ENCODE measurements around the gene ANKRD44.

The ANKRD44 gene

GRCh38 chr2:197265924-197266323, 44.7 kb downstream of the ANKRD44 start:
- H3K27ac ChIP-seq (ENCODE audit: insufficient read depth, low read length, poor library complexity, severe bottlenecking), result peak overlapping the region; percentile 54
- H3K27me3 ChIP-seq (replicated peaks; ENCODE audit: control insufficient read depth, insufficient read depth, low read length, poor library complexity, severe bottlenecking), result no peaks in the 10 kb centered on the region
- H3K36me3 ChIP-seq (ENCODE audit: control insufficient read depth, insufficient read depth, low read length), result no peaks in the 10 kb centered on the region
- H3K4me3 ChIP-seq (ENCODE audit: insufficient read depth, low read depth, low read length, poor library complexity, severe bottlenecking), result no peak overlapping the region
- H3K9me3 ChIP-seq (ENCODE audit: control insufficient read depth, low read length), result no peaks in the 10 kb centered on the region
- no peak for DNase-seq
- H3K4me1 ChIP-seq (ENCODE audit: control insufficient read depth, insufficient read depth, low read length, poor library complexity, severe bottlenecking), result peaks cover 67% of the 10 kb centered on the region

- no peak overlapping the region for H3K4me3 ChIP-seq (ENCODE audit: insufficient read depth, low read depth, low read length, poor library complexity, severe bottlenecking)
- peak overlapping the region; percentile 28 for H3K27ac ChIP-seq (ENCODE audit: insufficient read depth, low read length, poor library complexity, severe bottlenecking)
- H3K36me3 ChIP-seq (ENCODE audit: control insufficient read depth, insufficient read depth, low read length), result no peaks in the 10 kb centered on the region
- no peaks in the 10 kb centered on the region for H3K9me3 ChIP-seq (ENCODE audit: control insufficient read depth, low read length)
- peaks cover 60% of the 10 kb centered on the region for H3K4me1 ChIP-seq (ENCODE audit: control insufficient read depth, insufficient read depth, low read length, poor library complexity, severe bottlenecking)
- DNase-seq, result no peak
- H3K27me3 ChIP-seq (replicated peaks; ENCODE audit: control insufficient read depth, insufficient read depth, low read length, poor library complexity, severe bottlenecking), result no peaks in the 10 kb centered on the region
Observed at GRCh38 chr2:197265036-197265435, 45.5 kb downstream of the ANKRD44 start.

DNA sequence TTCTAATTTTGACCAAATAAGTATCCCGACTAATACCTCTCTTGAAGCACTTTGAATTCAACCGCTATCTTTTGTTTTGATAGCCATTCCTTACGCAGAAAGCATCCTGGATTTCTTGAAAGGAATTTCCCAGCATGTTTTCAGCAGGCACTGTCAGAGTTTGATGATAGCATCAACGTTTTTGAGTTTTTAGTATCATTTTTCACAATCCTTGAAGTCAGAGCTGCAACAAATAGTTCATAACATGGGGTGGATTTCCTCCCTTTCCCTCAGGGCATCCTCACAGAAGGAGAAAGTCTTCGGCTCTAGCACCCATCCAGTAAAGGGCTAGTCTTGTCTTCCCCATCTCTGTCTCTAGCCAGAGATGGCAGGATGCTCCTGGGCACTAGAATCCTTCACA, 46.2 kb downstream of the ANKRD44 start:
- Histone ChIP-seq H3K4me1 (ENCODE audit: control insufficient read depth, insufficient read depth, low read length, poor library complexity, severe bottlenecking) (peaks cover 54% of the 10 kb centered on the region), H3K27ac (ENCODE audit: insufficient read depth, low read length, poor library complexity, severe bottlenecking) (peak overlapping the region; percentile 28)

DNA sequence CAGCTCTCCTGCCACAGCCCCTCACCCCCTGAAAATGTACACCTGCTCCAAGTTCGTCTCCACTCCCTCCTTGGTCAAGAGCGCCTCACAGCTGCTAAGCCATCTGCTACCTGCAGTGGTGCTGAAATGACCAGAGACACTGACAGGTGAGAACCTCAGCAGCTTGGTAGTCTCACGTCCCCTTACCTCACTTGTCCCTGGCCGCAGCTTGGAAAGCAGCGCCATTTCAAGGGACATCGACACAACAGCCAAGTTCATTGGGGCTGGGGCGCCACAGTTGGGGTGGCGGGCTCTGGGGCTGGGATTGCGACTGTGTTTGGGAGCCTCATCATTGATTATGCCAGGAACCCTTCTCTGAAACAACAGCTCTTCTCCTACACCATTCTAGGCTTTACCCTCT, 47.5 kb downstream of the ANKRD44 start:
- Histone ChIP-seq H3K4me1 (ENCODE audit: control insufficient read depth, insufficient read depth, low read length, poor library complexity, severe bottlenecking) (peaks cover 49% of the 10 kb centered on the region), H3K27me3 (replicated peaks; ENCODE audit: control insufficient read depth, insufficient read depth, low read length, poor library complexity, severe bottlenecking) (no peaks in the 10 kb centered on the region), H3K4me3 (ENCODE audit: insufficient read depth, low read depth, low read length, poor library complexity, severe bottlenecking) (no peak overlapping the region), H3K27ac (ENCODE audit: insufficient read depth, low read length, poor library complexity, severe bottlenecking) (peak overlapping the region; percentile 68), H3K36me3 (ENCODE audit: control insufficient read depth, insufficient read depth, low read length) (no peaks in the 10 kb centered on the region), H3K9me3 (ENCODE audit: control insufficient read depth, low read length) (no peaks in the 10 kb centered on the region)
- no peak for DNase-seq

More for the DNA sequence above, 46.2 kb downstream of the ANKRD44 start:
- no peak for DNase-seq
- Histone ChIP-seq H3K4me3 (ENCODE audit: insufficient read depth, low read depth, low read length, poor library complexity, severe bottlenecking) (peak overlapping the region; percentile 6), H3K27me3 (replicated peaks; ENCODE audit: control insufficient read depth, insufficient read depth, low read length, poor library complexity, severe bottlenecking) (no peaks in the 10 kb centered on the region), H3K36me3 (ENCODE audit: control insufficient read depth, insufficient read depth, low read length) (no peaks in the 10 kb centered on the region), H3K9me3 (ENCODE audit: control insufficient read depth, low read length) (no peaks in the 10 kb centered on the region)

DNA sequence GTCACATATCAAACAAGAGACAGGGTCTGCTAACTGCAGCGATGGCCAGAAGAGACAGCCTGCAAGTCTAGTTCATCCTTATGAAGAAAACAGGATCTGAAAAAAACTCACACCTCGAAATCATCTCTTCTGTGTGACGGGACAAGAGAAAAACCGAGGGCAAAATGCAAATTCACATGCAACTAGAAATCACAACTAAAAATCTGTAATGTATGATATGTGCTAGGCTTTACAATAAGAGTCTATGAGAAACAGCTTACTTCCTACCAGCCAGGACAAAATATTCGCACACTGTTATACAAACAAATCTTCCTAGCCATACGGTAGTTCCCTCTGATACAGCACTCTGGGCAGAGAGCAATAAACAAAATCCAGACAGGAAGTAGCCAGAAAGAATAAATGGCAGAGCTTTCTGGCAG, 48.8 kb downstream of the ANKRD44 start:
- H3K27ac ChIP-seq (ENCODE audit: insufficient read depth, low read length, poor library complexity, severe bottlenecking), result peak overlapping the region; percentile 68
- DNase-seq, result no peak

DNA sequence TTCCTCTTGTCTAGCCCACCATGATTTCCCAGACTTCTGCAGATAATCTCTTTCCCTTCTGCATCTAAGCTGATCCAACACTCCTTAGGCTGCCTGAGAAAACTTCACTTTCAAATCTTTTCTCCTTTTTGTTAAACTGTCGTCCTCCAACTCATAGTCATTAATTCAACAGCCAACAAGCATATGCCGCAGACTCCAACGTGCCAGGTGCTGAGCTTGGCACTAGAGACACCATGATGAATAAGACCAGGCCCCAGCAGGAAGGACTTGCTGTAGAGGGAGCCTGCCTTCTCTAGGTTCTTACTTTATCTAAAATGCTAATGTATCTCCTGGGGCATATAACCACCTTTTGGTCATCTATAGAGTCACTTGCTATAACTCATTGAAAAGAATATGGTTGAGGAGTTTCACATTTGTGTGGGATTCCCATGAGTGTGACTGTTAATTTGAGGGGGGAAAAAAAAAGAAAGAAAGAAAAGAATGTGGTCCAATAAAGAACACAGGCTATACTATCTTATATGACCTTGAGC, 51.0 kb downstream of the ANKRD44 start:
- no peak for DNase-seq
- Histone ChIP-seq H3K27ac (ENCODE audit: insufficient read depth, low read length, poor library complexity, severe bottlenecking) (peak overlapping the region; percentile 62), H3K36me3 (ENCODE audit: control insufficient read depth, insufficient read depth, low read length) (no peaks in the 10 kb centered on the region), H3K4me1 (ENCODE audit: control insufficient read depth, insufficient read depth, low read length, poor library complexity, severe bottlenecking) (peaks cover 53% of the 10 kb centered on the region), H3K27me3 (replicated peaks; ENCODE audit: control insufficient read depth, insufficient read depth, low read length, poor library complexity, severe bottlenecking) (no peaks in the 10 kb centered on the region), H3K9me3 (ENCODE audit: control insufficient read depth, low read length) (no peaks in the 10 kb centered on the region), H3K4me3 (ENCODE audit: insufficient read depth, low read depth, low read length, poor library complexity, severe bottlenecking) (no peak overlapping the region)

More for the DNA sequence above, 48.8 kb downstream of the ANKRD44 start:
- Histone ChIP-seq H3K4me1 (ENCODE audit: control insufficient read depth, insufficient read depth, low read length, poor library complexity, severe bottlenecking) (peaks cover 44% of the 10 kb centered on the region), H3K27me3 (replicated peaks; ENCODE audit: control insufficient read depth, insufficient read depth, low read length, poor library complexity, severe bottlenecking) (no peaks in the 10 kb centered on the region), H3K9me3 (ENCODE audit: control insufficient read depth, low read length) (no peaks in the 10 kb centered on the region), H3K36me3 (ENCODE audit: control insufficient read depth, insufficient read depth, low read length) (no peaks in the 10 kb centered on the region), H3K4me3 (ENCODE audit: insufficient read depth, low read depth, low read length, poor library complexity, severe bottlenecking) (peak overlapping the region; percentile 19)

DNA sequence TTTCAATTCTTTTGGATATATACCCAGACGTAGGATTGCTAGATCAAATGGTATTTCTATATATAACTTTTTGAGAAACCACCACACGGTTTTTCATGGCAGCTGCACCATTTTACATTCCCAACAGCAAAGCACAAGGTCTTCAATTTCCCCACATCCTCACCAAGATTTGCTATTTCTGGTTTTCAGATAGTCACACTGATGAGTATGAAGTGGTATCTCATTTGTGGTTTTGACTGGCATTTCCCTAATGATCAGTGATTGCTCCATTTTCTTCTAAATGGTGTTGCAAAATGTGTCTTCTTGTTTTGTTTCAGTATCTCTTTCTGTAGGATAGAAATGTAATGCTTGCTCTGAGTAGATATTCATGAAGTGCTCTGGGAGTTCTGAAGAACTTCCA, 52.0 kb downstream of the ANKRD44 start:
- no peak for DNase-seq
- H3K4me3 ChIP-seq (ENCODE audit: insufficient read depth, low read depth, low read length, poor library complexity, severe bottlenecking), result no peak overlapping the region
- no peaks in the 10 kb centered on the region for H3K36me3 ChIP-seq (ENCODE audit: control insufficient read depth, insufficient read depth, low read length)
- H3K27ac ChIP-seq (ENCODE audit: insufficient read depth, low read length, poor library complexity, severe bottlenecking), result peak overlapping the region; percentile 62
- no peaks in the 10 kb centered on the region for H3K9me3 ChIP-seq (ENCODE audit: control insufficient read depth, low read length)
- no peaks in the 10 kb centered on the region for H3K27me3 ChIP-seq (replicated peaks; ENCODE audit: control insufficient read depth, insufficient read depth, low read length, poor library complexity, severe bottlenecking)
- H3K4me1 ChIP-seq (ENCODE audit: control insufficient read depth, insufficient read depth, low read length, poor library complexity, severe bottlenecking), result peaks cover 56% of the 10 kb centered on the region

DNA sequence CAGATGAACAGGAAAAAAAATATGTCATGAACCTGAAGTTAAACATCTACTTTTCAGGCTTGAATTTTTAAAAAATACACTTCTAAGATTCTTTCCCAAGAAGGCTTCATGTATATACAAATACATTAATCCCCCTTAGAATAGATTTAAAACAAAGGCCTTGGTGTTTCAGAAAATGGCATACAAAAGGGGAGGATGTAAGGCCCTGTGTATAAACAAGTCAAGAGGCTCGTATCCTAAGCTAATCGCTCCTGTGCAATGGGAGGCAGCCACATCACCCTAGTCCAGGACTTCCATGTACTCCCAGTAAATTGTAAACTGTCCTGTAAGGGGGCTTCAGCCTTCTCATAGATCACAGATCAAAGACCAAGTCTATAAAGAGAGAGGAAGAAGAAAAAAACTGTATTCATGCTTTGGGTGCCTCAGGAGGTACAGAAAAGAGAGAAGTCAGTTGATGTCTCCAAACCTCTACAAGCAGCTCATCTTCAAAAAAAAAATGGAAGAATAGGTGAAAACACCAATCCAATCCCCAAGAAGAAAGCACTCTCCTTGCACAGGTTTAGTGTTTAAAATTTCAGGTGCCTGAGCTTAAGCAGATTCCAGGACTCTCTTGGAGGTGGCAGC, 53.9 kb downstream of the ANKRD44 start:
- Histone ChIP-seq H3K4me1 (ENCODE audit: control insufficient read depth, insufficient read depth, low read length, poor library complexity, severe bottlenecking) (peaks cover 45% of the 10 kb centered on the region), H3K36me3 (ENCODE audit: control insufficient read depth, insufficient read depth, low read length) (no peaks in the 10 kb centered on the region), H3K4me3 (ENCODE audit: insufficient read depth, low read depth, low read length, poor library complexity, severe bottlenecking) (no peak overlapping the region), H3K27ac (ENCODE audit: insufficient read depth, low read length, poor library complexity, severe bottlenecking) (peak overlapping the region; percentile 83), H3K9me3 (ENCODE audit: control insufficient read depth, low read length) (no peaks in the 10 kb centered on the region), H3K27me3 (replicated peaks; ENCODE audit: control insufficient read depth, insufficient read depth, low read length, poor library complexity, severe bottlenecking) (no peaks in the 10 kb centered on the region)
- DNase-seq, result no peak

GRCh38 chr2:197256021-197256420, 54.6 kb downstream of the ANKRD44 start:
- H3K36me3 ChIP-seq (ENCODE audit: control insufficient read depth, insufficient read depth, low read length), result no peaks in the 10 kb centered on the region
- peaks cover 42% of the 10 kb centered on the region for H3K4me1 ChIP-seq (ENCODE audit: control insufficient read depth, insufficient read depth, low read length, poor library complexity, severe bottlenecking)
- peak overlapping the region; percentile 83 for H3K27ac ChIP-seq (ENCODE audit: insufficient read depth, low read length, poor library complexity, severe bottlenecking)
- no peak for DNase-seq
- no peaks in the 10 kb centered on the region for H3K27me3 ChIP-seq (replicated peaks; ENCODE audit: control insufficient read depth, insufficient read depth, low read length, poor library complexity, severe bottlenecking)
- H3K9me3 ChIP-seq (ENCODE audit: control insufficient read depth, low read length), result no peaks in the 10 kb centered on the region
- H3K4me3 ChIP-seq (ENCODE audit: insufficient read depth, low read depth, low read length, poor library complexity, severe bottlenecking), result peak overlapping the region; percentile 26

- H3K27ac ChIP-seq (ENCODE audit: insufficient read depth, low read length, poor library complexity, severe bottlenecking), result peak overlapping the region; percentile 83
- H3K4me3 ChIP-seq (ENCODE audit: insufficient read depth, low read depth, low read length, poor library complexity, severe bottlenecking), result peak overlapping the region; percentile 26
Observed at GRCh38 chr2:197255543-197255942, 55.0 kb downstream of the ANKRD44 start.

More at GRCh38 chr2:197255543-197255942, 55.0 kb downstream of the ANKRD44 start:
- Histone ChIP-seq H3K4me1 (ENCODE audit: control insufficient read depth, insufficient read depth, low read length, poor library complexity, severe bottlenecking) (peaks cover 42% of the 10 kb centered on the region), H3K27me3 (replicated peaks; ENCODE audit: control insufficient read depth, insufficient read depth, low read length, poor library complexity, severe bottlenecking) (no peaks in the 10 kb centered on the region), H3K9me3 (ENCODE audit: control insufficient read depth, low read length) (no peaks in the 10 kb centered on the region), H3K36me3 (ENCODE audit: control insufficient read depth, insufficient read depth, low read length) (no peaks in the 10 kb centered on the region)
- DNase-seq, result peak; percentile 62 to 70 (median 70)
